ENCODE results near the gene MFRP. TPM values are rescaled to one million over a fixed set of nuclear protein-coding genes. Genes with fewer than 3 reads are reported as not detected.

The MFRP gene
- total RNA-seq, 1 donor from 2014 or later: not detected

DNA sequence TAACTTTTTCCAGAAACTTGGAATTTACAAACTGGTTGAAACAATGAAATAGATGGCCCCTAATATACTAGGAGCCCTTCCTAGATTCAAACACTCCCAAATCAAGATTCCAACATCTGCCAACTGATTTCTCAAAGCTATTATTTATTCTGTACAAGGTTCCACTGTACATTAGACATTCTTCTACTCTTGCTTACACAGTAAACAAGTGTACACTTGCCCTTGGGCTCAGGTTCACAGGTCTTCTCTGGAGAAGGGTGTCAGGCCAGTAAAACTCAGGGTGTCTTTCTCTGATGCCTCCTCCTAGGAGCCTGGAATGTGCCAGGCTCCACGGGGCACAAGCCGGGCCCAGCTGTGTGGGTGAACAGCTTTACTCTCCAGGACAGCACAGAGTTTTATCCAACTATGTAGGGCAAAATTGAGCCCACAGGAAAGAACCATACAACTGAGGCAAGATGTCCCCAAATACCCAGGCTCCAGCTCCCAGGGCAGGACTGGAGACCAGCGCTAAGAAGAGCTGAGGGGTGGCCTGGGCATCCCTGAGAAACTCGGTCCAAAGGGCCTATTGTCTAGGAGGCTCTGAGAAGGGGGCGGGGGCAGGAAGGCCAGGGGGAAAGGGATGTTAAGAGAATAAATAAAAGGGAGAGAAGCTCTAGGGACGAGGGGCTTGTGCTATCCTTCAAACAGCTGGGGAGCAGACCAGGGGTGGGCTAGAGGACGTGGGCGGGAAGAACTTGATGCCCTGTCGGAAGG, 8.8 kb upstream of the MFRP start:
- FAIRE-seq: no peak

GRCh38 chr11:119352857-119353260, 6.4 kb upstream of the MFRP start:
- Histone ChIP-seq H3K36me3 (ENCODE audit: insufficient read depth, low read length) (no peaks in the 10 kb centered on the region), H3K27me3 (ENCODE audit: insufficient read depth, low read length) (peaks cover 12% of the 10 kb centered on the region), H3K9me3 (ENCODE audit: insufficient read depth, low read depth, low read length) (no peaks in the 10 kb centered on the region), H3K4me3 (ENCODE audit: insufficient read depth, low read depth, low read length) (no peak overlapping the region), H3K4me1 (ENCODE audit: insufficient read depth, low read length) (no peaks in the 10 kb centered on the region), H3K79me2 (ENCODE audit: insufficient read depth, low read length) (no peaks in the 10 kb centered on the region), H4K20me1 (ENCODE audit: insufficient read depth, low read length) (no peaks in the 10 kb centered on the region), H3K27ac (ENCODE audit: low read depth, low read length) (no peak overlapping the region), H3K9ac (ENCODE audit: low read length) (no peak overlapping the region), H3K4me2 (ENCODE audit: low read length) (no peak overlapping the region), H2AFZ (ENCODE audit: low read depth, low read length) (no peak overlapping the region)
- FAIRE-seq (no peak), DNase-seq (ENCODE audit: low read depth) (no peak)
- TF ChIP-seq EZH2 (IDR thresholded peaks at IDR 0.05; ENCODE audit: insufficient read depth, low read length): no peak
- TF ChIP-seq, protein P1, sequence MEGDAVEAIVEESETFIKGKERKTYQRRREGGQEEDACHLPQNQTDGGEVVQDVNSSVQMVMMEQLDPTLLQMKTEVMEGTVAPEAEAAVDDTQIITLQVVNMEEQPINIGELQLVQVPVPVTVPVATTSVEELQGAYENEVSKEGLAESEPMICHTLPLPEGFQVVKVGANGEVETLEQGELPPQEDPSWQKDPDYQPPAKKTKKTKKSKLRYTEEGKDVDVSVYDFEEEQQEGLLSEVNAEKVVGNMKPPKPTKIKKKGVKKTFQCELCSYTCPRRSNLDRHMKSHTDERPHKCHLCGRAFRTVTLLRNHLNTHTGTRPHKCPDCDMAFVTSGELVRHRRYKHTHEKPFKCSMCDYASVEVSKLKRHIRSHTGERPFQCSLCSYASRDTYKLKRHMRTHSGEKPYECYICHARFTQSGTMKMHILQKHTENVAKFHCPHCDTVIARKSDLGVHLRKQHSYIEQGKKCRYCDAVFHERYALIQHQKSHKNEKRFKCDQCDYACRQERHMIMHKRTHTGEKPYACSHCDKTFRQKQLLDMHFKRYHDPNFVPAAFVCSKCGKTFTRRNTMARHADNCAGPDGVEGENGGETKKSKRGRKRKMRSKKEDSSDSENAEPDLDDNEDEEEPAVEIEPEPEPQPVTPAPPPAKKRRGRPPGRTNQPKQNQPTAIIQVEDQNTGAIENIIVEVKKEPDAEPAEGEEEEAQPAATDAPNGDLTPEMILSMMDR (IDR thresholded peaks at IDR 0.05; ENCODE audit: insufficient read depth, low read depth, low read length): no peak
- H3K9me3 Mint-ChIP-seq (ENCODE audit: unreplicated experiment): no peaks in the 10 kb centered on the region
- H3K36me3 Mint-ChIP-seq (ENCODE audit: low read depth, unreplicated experiment): peaks cover 4% of the 10 kb centered on the region
- H3K4me1 Mint-ChIP-seq (ENCODE audit: low read depth, unreplicated experiment): peaks cover 2% of the 10 kb centered on the region
- H3K4me3 Mint-ChIP-seq (ENCODE audit: unreplicated experiment): no peak overlapping the region
- H3K27ac Mint-ChIP-seq (ENCODE audit: unreplicated experiment): no peak overlapping the region
- peaks cover 38% of the 10 kb centered on the region for H3K27me3 Mint-ChIP-seq (ENCODE audit: low read depth, unreplicated experiment)

More for the DNA sequence above, 8.8 kb upstream of the MFRP start:
- no peaks in the 10 kb centered on the region for H3K79me2 ChIP-seq (ENCODE audit: insufficient read depth, low read length)
- no peaks in the 10 kb centered on the region for H3K9me3 ChIP-seq (ENCODE audit: insufficient read depth, low read depth, low read length)
- Mint-ChIP-seq H3K9me3 (ENCODE audit: unreplicated experiment) (no peaks in the 10 kb centered on the region), H3K36me3 (ENCODE audit: low read depth, unreplicated experiment) (peaks cover 14% of the 10 kb centered on the region), H3K27ac (ENCODE audit: unreplicated experiment) (no peak overlapping the region), H3K27me3 (ENCODE audit: low read depth, unreplicated experiment) (peaks cover 32% of the 10 kb centered on the region), H3K4me3 (ENCODE audit: unreplicated experiment) (no peak overlapping the region), H3K4me1 (ENCODE audit: low read depth, unreplicated experiment) (peaks cover 2% of the 10 kb centered on the region)
- H3K4me1 ChIP-seq (ENCODE audit: insufficient read depth, low read length): no peaks in the 10 kb centered on the region
- H3K27me3 ChIP-seq (ENCODE audit: insufficient read depth, low read length): peaks cover 6% of the 10 kb centered on the region
- no peak overlapping the region for H3K4me2 ChIP-seq (ENCODE audit: low read length)
- no peak overlapping the region for H3K4me3 ChIP-seq (ENCODE audit: insufficient read depth, low read depth, low read length)
- no peak overlapping the region for H3K9ac ChIP-seq (ENCODE audit: low read length)
- TF ChIP-seq EZH2 (IDR thresholded peaks at IDR 0.05; ENCODE audit: insufficient read depth, low read length): no peak
- TF ChIP-seq, protein P1 (IDR thresholded peaks at IDR 0.05; ENCODE audit: insufficient read depth, low read depth, low read length): no peak
- no peak overlapping the region for H2AFZ ChIP-seq (ENCODE audit: low read depth, low read length)
- DNase-seq (ENCODE audit: low read depth): no peak
- no peaks in the 10 kb centered on the region for H3K36me3 ChIP-seq (ENCODE audit: insufficient read depth, low read length)
- no peaks in the 10 kb centered on the region for H4K20me1 ChIP-seq (ENCODE audit: insufficient read depth, low read length)
- H3K27ac ChIP-seq (ENCODE audit: low read depth, low read length): no peak overlapping the region

DNA sequence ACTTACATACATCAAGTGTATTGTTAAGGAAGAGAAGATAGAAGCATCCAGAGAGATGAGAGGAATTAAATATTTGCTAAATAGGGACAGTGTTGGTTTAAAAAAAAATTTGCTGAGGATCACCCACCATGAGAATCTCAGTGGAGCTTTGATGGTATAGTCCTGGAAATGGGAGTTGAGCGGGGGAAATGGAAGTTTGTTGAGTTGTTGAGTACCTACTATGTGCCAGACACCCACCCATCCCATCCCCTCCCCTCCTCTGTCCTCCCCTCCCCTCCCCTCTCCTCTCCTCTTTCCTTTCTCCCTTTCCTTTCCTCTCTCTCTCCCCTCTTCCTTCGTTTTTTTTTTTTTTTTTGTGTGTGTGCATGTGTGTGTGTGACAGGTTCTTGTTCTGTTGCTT, 4.7 kb upstream of the MFRP start:
- H3K79me2 ChIP-seq (ENCODE audit: insufficient read depth, low read length): no peaks in the 10 kb centered on the region
- no peak for DNase-seq (ENCODE audit: low read depth)
- no peaks in the 10 kb centered on the region for H3K4me1 ChIP-seq (ENCODE audit: insufficient read depth, low read length)
- H4K20me1 ChIP-seq (ENCODE audit: insufficient read depth, low read length): no peaks in the 10 kb centered on the region
- Mint-ChIP-seq H3K36me3 (ENCODE audit: low read depth, unreplicated experiment) (no peaks in the 10 kb centered on the region), H3K27me3 (ENCODE audit: low read depth, unreplicated experiment) (peaks cover 53% of the 10 kb centered on the region), H3K4me1 (ENCODE audit: low read depth, unreplicated experiment) (peaks cover 2% of the 10 kb centered on the region), H3K9me3 (ENCODE audit: unreplicated experiment) (no peaks in the 10 kb centered on the region), H3K4me3 (ENCODE audit: unreplicated experiment) (no peak overlapping the region), H3K27ac (ENCODE audit: unreplicated experiment) (no peak overlapping the region)
- no peaks in the 10 kb centered on the region for H3K36me3 ChIP-seq (ENCODE audit: insufficient read depth, low read length)
- H3K27ac ChIP-seq (ENCODE audit: low read depth, low read length): no peak overlapping the region
- H3K9me3 ChIP-seq (ENCODE audit: insufficient read depth, low read depth, low read length): no peaks in the 10 kb centered on the region
- no peak overlapping the region for H2AFZ ChIP-seq (ENCODE audit: low read depth, low read length)
- H3K4me2 ChIP-seq (ENCODE audit: low read length): no peak overlapping the region
- H3K4me3 ChIP-seq (ENCODE audit: insufficient read depth, low read depth, low read length): no peak overlapping the region
- TF ChIP-seq, protein P1 (IDR thresholded peaks at IDR 0.05; ENCODE audit: insufficient read depth, low read depth, low read length): no peak
- no peak for TF ChIP-seq EZH2 (IDR thresholded peaks at IDR 0.05; ENCODE audit: insufficient read depth, low read length)
- FAIRE-seq: no peak
- H3K27me3 ChIP-seq (ENCODE audit: insufficient read depth, low read length): peaks cover 20% of the 10 kb centered on the region
- no peak overlapping the region for H3K9ac ChIP-seq (ENCODE audit: low read length)

Data from astrocyte (in vitro differentiated cells and primary cell).